ENCODE measurements around the gene PLEKHA8. TPM values are rescaled to one million over a fixed set of nuclear protein-coding genes. Genes with fewer than 3 reads are reported as not detected.

Gene PLEKHA8
- total RNA-seq, 1 donor from 2014 or later, result 19.5 TPM

DNA sequence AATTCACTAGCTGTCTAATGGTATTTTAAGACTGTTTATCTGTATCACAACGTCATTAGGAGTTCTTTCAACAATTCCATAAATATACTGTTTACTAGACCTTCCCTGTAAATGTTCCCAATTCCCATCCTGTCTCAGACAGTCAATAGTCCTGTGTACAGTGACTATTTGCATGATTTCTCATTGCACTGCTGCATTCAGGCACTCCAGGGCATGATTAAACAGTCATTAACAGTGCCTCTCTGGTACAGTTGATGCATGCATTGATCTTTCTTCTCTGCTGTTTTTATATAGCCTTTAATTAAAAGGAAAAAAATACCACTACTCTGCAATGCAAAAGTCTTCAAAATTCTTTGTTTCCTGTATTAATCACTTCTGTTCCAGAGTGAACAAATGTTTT, 55.1 kb downstream of the PLEKHA8 start:
- H3K4me1 Mint-ChIP-seq (ENCODE audit: unreplicated experiment), result no peaks in the 10 kb centered on the region
- TF ChIP-seq, protein P1, sequence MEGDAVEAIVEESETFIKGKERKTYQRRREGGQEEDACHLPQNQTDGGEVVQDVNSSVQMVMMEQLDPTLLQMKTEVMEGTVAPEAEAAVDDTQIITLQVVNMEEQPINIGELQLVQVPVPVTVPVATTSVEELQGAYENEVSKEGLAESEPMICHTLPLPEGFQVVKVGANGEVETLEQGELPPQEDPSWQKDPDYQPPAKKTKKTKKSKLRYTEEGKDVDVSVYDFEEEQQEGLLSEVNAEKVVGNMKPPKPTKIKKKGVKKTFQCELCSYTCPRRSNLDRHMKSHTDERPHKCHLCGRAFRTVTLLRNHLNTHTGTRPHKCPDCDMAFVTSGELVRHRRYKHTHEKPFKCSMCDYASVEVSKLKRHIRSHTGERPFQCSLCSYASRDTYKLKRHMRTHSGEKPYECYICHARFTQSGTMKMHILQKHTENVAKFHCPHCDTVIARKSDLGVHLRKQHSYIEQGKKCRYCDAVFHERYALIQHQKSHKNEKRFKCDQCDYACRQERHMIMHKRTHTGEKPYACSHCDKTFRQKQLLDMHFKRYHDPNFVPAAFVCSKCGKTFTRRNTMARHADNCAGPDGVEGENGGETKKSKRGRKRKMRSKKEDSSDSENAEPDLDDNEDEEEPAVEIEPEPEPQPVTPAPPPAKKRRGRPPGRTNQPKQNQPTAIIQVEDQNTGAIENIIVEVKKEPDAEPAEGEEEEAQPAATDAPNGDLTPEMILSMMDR (IDR thresholded peaks at IDR 0.05), result no peak
- H3K36me3 Mint-ChIP-seq (ENCODE audit: unreplicated experiment), result peaks cover 38% of the 10 kb centered on the region
- H3K27ac Mint-ChIP-seq (ENCODE audit: unreplicated experiment), result no peak overlapping the region
- H3K9me3 Mint-ChIP-seq (ENCODE audit: unreplicated experiment), result no peaks in the 10 kb centered on the region
- no peak for DNase-seq (ENCODE audit: extremely low spot score, unreplicated experiment)
- H3K27me3 Mint-ChIP-seq (ENCODE audit: unreplicated experiment), result no peaks in the 10 kb centered on the region
- H3K4me3 Mint-ChIP-seq (ENCODE audit: unreplicated experiment), result no peak overlapping the region

DNA sequence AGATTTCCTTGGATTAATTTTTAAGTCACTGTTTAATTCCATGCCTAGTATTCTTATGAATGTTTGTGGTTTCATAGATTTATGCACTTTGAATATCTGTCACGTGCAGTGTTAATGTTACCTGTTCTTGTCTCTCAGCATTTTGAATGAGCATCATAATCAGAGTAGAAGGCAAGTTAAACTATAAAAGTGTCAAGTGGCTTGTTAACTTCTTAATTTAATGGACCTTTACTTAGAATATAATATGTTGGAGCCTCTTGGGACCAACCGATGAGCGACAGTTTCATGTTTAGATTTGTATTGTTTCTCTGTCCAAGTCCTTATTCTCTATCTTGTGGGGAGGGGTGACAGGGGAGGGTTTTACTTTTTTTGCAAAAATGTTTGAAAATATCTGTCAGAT, 56.0 kb downstream of the PLEKHA8 start:
- H3K9me3 Mint-ChIP-seq (ENCODE audit: unreplicated experiment), result no peaks in the 10 kb centered on the region
- no peak for DNase-seq (ENCODE audit: extremely low spot score, unreplicated experiment)
- no peaks in the 10 kb centered on the region for H3K4me1 Mint-ChIP-seq (ENCODE audit: unreplicated experiment)
- no peak overlapping the region for H3K27ac Mint-ChIP-seq (ENCODE audit: unreplicated experiment)
- TF ChIP-seq, protein P1 (IDR thresholded peaks at IDR 0.05), result no peak
- no peaks in the 10 kb centered on the region for H3K27me3 Mint-ChIP-seq (ENCODE audit: unreplicated experiment)
- H3K4me3 Mint-ChIP-seq (ENCODE audit: unreplicated experiment), result no peak overlapping the region
- peaks cover 33% of the 10 kb centered on the region for H3K36me3 Mint-ChIP-seq (ENCODE audit: unreplicated experiment)

DNA sequence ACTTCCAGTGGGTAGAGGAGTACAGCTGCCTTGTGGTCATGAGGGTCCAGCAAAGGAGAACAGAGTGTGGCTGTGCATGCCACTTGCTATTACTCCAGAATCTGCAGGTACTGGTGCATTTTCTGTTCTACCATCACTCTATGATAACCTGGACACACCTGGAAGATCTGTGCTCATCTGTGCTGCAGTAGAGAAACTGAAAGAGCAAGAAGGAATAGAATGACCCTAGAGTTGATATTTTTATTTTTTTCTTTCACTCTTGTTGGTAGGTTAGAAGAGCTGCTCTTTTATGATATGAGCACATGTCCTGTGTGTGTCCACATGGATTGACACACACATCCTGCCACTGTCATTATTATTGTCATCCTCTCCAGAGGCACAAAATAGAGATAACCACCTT, 58.3 kb downstream of the PLEKHA8 start:
- TF ChIP-seq, protein P1 (IDR thresholded peaks at IDR 0.05), result no peak
- Mint-ChIP-seq H3K4me1 (ENCODE audit: unreplicated experiment) (peaks cover 8% of the 10 kb centered on the region), H3K27ac (ENCODE audit: unreplicated experiment) (no peak overlapping the region), H3K4me3 (ENCODE audit: unreplicated experiment) (no peak overlapping the region), H3K36me3 (ENCODE audit: unreplicated experiment) (peaks cover 16% of the 10 kb centered on the region), H3K9me3 (ENCODE audit: unreplicated experiment) (no peaks in the 10 kb centered on the region), H3K27me3 (ENCODE audit: unreplicated experiment) (no peaks in the 10 kb centered on the region)
- no peak for DNase-seq (ENCODE audit: extremely low spot score, unreplicated experiment)

DNA sequence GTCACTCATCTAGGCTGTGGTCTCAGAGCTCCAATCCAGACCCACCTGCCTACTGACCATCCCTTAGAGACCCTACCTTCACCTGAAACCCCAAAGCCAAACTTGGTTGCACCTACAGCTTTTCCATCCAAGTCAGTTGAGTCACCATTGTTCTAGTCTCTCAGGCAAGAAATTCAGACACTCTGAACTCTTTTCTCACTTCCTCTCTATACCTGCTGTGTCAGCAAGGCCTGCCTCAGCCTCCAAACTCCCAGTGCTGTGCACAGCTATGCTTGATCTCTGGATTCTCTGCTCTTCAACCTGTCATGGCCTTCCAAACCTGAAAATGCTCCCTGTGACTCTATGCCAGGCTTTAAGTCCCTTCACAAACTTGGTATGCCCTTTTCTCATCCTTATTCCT, 59.2 kb downstream of the PLEKHA8 start:
- Mint-ChIP-seq H3K27me3 (ENCODE audit: unreplicated experiment) (no peaks in the 10 kb centered on the region), H3K4me3 (ENCODE audit: unreplicated experiment) (no peak overlapping the region), H3K36me3 (ENCODE audit: unreplicated experiment) (peaks cover 14% of the 10 kb centered on the region), H3K9me3 (ENCODE audit: unreplicated experiment) (no peaks in the 10 kb centered on the region), H3K27ac (ENCODE audit: unreplicated experiment) (no peak overlapping the region), H3K4me1 (ENCODE audit: unreplicated experiment) (peaks cover 16% of the 10 kb centered on the region)
- DNase-seq (ENCODE audit: extremely low spot score, unreplicated experiment), result no peak
- TF ChIP-seq, protein P1 (IDR thresholded peaks at IDR 0.05), result no peak

DNA sequence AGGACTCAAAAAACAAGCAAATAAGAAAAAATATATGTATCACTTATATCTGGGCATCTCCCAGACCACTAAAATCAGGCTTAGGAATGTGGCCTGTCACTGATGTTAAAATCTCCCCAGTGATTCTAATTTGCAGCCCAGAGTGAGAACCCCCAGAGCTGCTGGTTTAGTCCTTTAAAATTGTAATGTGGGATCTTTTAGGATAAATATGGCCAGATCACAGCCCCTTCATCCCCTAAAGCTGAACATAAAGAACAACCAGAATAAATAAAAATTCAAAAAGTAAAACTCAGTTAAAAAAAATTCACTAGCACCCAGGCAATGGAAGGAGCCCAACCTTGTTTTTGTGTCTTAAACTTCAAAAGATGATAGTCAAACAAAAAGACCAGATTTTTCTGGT, 60.1 kb downstream of the PLEKHA8 start:
- Mint-ChIP-seq H3K36me3 (ENCODE audit: unreplicated experiment) (peaks cover 14% of the 10 kb centered on the region), H3K27me3 (ENCODE audit: unreplicated experiment) (no peaks in the 10 kb centered on the region), H3K4me1 (ENCODE audit: unreplicated experiment) (peaks cover 18% of the 10 kb centered on the region), H3K4me3 (ENCODE audit: unreplicated experiment) (no peak overlapping the region), H3K27ac (ENCODE audit: unreplicated experiment) (no peak overlapping the region), H3K9me3 (ENCODE audit: unreplicated experiment) (no peaks in the 10 kb centered on the region)
- TF ChIP-seq, protein P1 (IDR thresholded peaks at IDR 0.05), result no peak
- no peak for DNase-seq (ENCODE audit: extremely low spot score, unreplicated experiment)

Data from osteocyte (in vitro differentiated cells).